Mesothelial cell of epicardium (in vitro differentiated cells): ENCODE measurements around the gene MLLT10. TPM values are rescaled to one million over a fixed set of nuclear protein-coding genes. Genes with fewer than 3 reads are reported as not detected.

Source experiments
- DNase-seq, 2 experiments: peaks; one replicate each; pipeline ENCODE4 v3.0.0; 2021; ENCODE audit warnings: low spot score in 2 of 2; ENCODE audit not compliant: unreplicated experiment in 2 of 2
- H3K27ac Mint-ChIP-seq: 2 replicates; pipeline ENCODE4 v1.8.0; 2021; ENCODE audit warnings: mixed read lengths
- H3K27me3 Mint-ChIP-seq: 2 replicates; pipeline ENCODE4 v1.8.0; 2021; ENCODE audit warnings: low read depth, mixed read lengths
- H3K36me3 Mint-ChIP-seq: 2 replicates; pipeline ENCODE4 v1.8.0; 2021; ENCODE audit warnings: mixed read lengths
- H3K4me1 Mint-ChIP-seq: 2 replicates; pipeline ENCODE4 v1.8.0; 2021; ENCODE audit warnings: mixed read lengths
- H3K4me3 Mint-ChIP-seq: 2 replicates; pipeline ENCODE4 v1.8.0; 2021; ENCODE audit warnings: mild to moderate bottlenecking, moderate library complexity, mixed read lengths
- H3K9me3 Mint-ChIP-seq: 2 replicates; pipeline ENCODE4 v1.8.0; 2021; ENCODE audit warnings: mixed read lengths
- total RNA-seq: library from RNA; stranded (reverse); gene quantifications from 3 replicates; pipeline ENCODE4 v1.2.1, GENCODE V29; 2021
- TF ChIP-seq, protein P1 (sequence below): fragments of 200-600 bp; sonication (generic); IDR thresholded peaks from one replicate; pipeline ENCODE4 v1.5.0; 2021; ENCODE audit warnings: antibody characterized with exemption; ENCODE audit not compliant: unreplicated experiment

The MLLT10 gene
- total RNA-seq, 1 donor from 2014 or later: 62.5 TPM

DNA sequence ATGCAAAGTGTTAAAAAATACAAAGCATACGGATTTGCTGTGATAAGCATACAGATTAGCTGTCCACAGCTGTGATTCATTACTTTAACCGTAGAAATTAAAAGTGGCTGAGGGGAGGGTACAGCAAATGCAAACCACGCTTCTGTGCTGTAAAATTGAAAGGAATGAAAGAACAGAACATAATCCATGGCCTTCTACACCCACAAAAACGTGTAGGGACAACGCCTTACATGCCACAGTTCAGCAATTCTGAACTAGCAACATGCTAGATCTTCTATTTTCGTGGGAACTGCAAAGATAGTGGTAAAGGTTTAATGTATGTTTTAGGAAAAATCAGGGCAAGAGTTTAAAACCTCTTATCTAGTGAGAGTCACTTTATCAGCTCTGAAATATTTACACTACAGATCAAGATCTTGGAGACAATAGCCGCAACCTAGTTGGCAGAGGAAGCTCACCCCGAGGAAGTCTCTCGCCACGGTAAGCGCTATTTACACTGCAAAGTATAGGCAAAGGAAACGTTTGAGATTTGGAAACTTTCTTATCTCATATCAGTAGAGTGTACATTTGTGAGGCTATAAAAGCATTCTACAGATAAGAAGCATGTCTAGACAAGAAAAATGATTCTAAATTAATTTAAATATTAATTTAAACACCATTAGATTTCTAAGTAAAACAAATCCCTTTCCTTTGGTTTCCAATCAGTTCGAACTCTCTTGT is 193.6 kb downstream of the MLLT10 start:
- peak overlapping the region; percentile 42 for H3K4me3 Mint-ChIP-seq
- peaks cover 76% of the 10 kb centered on the region for H3K4me1 Mint-ChIP-seq

DNA sequence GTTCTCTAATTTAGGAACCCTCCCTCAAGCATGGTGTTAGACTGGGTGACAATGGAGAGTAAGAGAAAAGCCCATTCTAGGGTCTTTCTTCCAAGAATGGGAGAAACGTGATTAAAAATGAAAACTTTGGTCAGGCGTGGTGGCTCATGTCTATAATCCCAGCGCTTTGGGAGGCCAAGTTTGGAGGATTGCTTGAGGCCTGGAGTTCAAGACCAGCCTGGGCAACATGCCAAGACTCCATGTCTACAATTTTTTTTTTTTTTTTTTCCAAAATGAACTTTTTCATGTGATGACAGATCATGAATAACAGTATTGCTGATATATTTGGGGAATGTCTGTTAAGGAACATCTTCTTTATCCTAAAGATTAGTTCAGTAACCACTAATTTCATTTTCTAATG is 194.6 kb downstream of the MLLT10 start:
- Mint-ChIP-seq H3K9me3 (no peaks in the 10 kb centered on the region), H3K27me3 (no peaks in the 10 kb centered on the region), H3K4me3 (no peak overlapping the region), H3K36me3 (no peaks in the 10 kb centered on the region), H3K27ac (peak overlapping the region; percentile 90), H3K4me1 (peaks cover 67% of the 10 kb centered on the region)
- TF ChIP-seq, protein P1, sequence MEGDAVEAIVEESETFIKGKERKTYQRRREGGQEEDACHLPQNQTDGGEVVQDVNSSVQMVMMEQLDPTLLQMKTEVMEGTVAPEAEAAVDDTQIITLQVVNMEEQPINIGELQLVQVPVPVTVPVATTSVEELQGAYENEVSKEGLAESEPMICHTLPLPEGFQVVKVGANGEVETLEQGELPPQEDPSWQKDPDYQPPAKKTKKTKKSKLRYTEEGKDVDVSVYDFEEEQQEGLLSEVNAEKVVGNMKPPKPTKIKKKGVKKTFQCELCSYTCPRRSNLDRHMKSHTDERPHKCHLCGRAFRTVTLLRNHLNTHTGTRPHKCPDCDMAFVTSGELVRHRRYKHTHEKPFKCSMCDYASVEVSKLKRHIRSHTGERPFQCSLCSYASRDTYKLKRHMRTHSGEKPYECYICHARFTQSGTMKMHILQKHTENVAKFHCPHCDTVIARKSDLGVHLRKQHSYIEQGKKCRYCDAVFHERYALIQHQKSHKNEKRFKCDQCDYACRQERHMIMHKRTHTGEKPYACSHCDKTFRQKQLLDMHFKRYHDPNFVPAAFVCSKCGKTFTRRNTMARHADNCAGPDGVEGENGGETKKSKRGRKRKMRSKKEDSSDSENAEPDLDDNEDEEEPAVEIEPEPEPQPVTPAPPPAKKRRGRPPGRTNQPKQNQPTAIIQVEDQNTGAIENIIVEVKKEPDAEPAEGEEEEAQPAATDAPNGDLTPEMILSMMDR: no peak
- no peak for DNase-seq

More for the DNA sequence above, 193.6 kb downstream of the MLLT10 start:
- H3K27me3 Mint-ChIP-seq: no peaks in the 10 kb centered on the region
- TF ChIP-seq, protein P1: no peak
- H3K27ac Mint-ChIP-seq: peak overlapping the region; percentile 95
- no peak for DNase-seq
- no peaks in the 10 kb centered on the region for H3K36me3 Mint-ChIP-seq
- no peaks in the 10 kb centered on the region for H3K9me3 Mint-ChIP-seq

DNA sequence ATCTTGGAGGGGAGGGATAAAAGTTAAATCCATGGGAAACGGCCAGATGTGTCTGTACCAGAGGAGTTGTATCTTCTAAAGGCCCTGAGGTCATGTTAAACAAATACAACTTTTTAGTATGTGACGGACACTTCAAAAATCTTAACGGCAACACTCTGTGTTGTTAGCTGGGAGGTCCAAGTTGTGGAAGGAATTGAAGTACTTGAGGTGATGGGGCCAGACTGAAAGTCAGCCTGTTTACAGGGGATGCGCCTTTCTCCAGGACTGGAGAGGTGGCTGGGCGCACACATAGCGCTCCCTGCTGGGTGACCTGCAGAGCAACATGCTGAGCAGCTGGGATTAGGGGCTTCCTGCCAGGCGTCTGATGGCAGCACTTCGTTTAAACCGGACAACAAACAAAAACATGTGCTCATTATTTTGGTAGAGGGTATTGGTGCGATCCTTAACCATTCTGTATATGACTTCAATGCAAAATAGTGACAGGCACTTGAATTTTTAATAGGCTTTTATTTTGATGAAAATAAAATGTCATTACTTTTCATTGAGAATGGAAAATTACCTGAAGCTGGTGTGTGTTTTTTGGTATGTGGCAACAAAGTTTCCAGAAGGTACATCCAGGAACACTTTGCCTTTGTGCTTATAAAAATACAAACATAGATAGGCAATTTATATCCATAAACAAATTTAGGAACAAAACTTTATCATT is 198.2 kb downstream of the MLLT10 start:
- Mint-ChIP-seq H3K9me3 (no peaks in the 10 kb centered on the region), H3K4me1 (peaks cover 39% of the 10 kb centered on the region), H3K4me3 (no peak overlapping the region), H3K27ac (peak overlapping the region; percentile 3), H3K27me3 (no peaks in the 10 kb centered on the region), H3K36me3 (peaks cover 19% of the 10 kb centered on the region)
- DNase-seq: peak; percentile 46 to 73
- TF ChIP-seq, protein P1: peak; percentile 70

DNA sequence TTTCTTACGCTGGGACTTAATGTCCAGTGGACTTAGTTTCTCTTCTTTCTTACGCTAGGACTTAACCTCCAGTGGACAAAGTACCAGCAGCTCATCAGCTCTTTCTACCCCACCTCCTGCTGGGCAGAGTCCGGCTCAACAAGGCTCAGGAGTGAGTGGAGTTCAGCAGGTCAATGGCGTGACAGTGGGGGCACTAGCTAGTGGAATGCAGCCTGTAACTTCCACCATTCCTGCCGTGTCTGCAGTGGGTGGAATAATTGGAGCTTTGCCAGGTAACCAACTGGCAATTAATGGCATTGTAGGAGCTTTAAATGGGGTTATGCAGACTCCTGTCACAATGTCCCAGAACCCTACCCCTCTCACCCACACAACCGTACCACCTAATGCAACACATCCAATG is 199.7 kb downstream of the MLLT10 start:
- Mint-ChIP-seq H3K27me3 (no peaks in the 10 kb centered on the region), H3K36me3 (peaks cover 23% of the 10 kb centered on the region), H3K27ac (no peak overlapping the region), H3K9me3 (no peaks in the 10 kb centered on the region), H3K4me3 (no peak overlapping the region), H3K4me1 (peaks cover 26% of the 10 kb centered on the region)
- no peak for DNase-seq
- TF ChIP-seq, protein P1: no peak

DNA sequence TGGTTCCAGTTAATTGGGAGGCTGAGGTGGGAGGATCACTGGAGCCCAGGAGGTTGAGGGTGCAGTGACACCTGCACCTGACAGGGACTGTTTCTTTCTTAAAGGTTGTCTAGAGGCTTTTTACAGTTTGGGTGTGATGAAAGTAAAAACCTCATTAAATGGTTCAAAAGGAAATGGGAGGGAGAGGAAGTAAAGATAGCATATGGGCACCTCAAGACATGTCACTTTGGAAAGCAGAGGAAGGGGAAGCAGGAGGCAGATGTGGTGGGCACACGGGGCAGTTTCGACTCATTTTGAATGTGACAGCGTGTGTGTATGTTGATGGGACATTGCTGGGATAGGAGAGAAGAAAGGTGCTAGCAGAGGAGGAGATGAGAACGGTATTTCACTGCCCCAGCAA is 203.1 kb downstream of the MLLT10 start:
- DNase-seq: no peak
- TF ChIP-seq, protein P1: no peak
- no peak overlapping the region for H3K27ac Mint-ChIP-seq
- H3K4me1 Mint-ChIP-seq: peaks cover 6% of the 10 kb centered on the region
- no peak overlapping the region for H3K4me3 Mint-ChIP-seq
- no peaks in the 10 kb centered on the region for H3K9me3 Mint-ChIP-seq
- no peaks in the 10 kb centered on the region for H3K27me3 Mint-ChIP-seq
- H3K36me3 Mint-ChIP-seq: peaks cover 36% of the 10 kb centered on the region
